K562 (cell line): ENCODE measurements around the gene CELF6. TPM values are rescaled to one million over a fixed set of nuclear protein-coding genes. Genes with fewer than 3 reads are reported as not detected.

Experiments
- BHLHE40 ChIP-seq: IDR thresholded peaks from 2 replicates; pipeline ENCODE4 v1.6.1; 2011; ENCODE audit warnings: low read length, improper control_type of control experiment
- GABPB1 ChIP-seq: sonication (generic); formaldehyde crosslinking; IDR thresholded peaks from 2 replicates; pipeline ENCODE4 v1.8.0; 2022; ENCODE audit warnings: mild to moderate bottlenecking, missing genetic modification reagents
- LCOR ChIP-seq: sonication (generic); formaldehyde crosslinking; IDR thresholded peaks from 2 replicates; pipeline ENCODE4 v1.8.0; 2022; ENCODE audit warnings: mild to moderate bottlenecking, missing genetic modification reagents
- MBD2 ChIP-seq: sonication (generic); IDR thresholded peaks from 2 replicates; pipeline ENCODE4 v1.6.1; 2016; ENCODE audit warnings: low read depth, borderline replicate concordance
- MCM7 ChIP-seq, 2 experiments: fragments of 450-650 bp; IDR thresholded peaks; 2 replicates each; pipeline ENCODE4 v1.6.1; 2016 to 2018
- MTA1 ChIP-seq: fragments of 450-650 bp; IDR thresholded peaks from 2 replicates; pipeline ENCODE4 v1.6.1; 2017; ENCODE audit warnings: borderline replicate concordance
- NFATC3 ChIP-seq: fragments of 450-650 bp; IDR thresholded peaks from 2 replicates; pipeline ENCODE4 v1.6.1; 2017; ENCODE audit warnings: mild to moderate bottlenecking
- POLR2AphosphoS5 ChIP-seq: IDR thresholded peaks from 2 replicates; pipeline ENCODE4 v1.6.1; 2011; ENCODE audit warnings: mild to moderate bottlenecking, low read depth, low read length, moderate library complexity; ENCODE audit not compliant: control insufficient read depth, insufficient read depth
- POLR2B ChIP-seq: fragments of 450-650 bp; IDR thresholded peaks from 2 replicates; pipeline ENCODE4 v1.6.1; 2018; ENCODE audit warnings: low read depth; ENCODE audit not compliant: partially characterized antibody
- PYGO2 ChIP-seq: fragments of 450-650 bp; IDR thresholded peaks from 2 replicates; pipeline ENCODE4 v1.6.1; 2016; ENCODE audit warnings: mild to moderate bottlenecking, missing genetic modification characterization, moderate library complexity, missing compliant biosample characterization
- RB1 ChIP-seq: fragments of 450-650 bp; IDR thresholded peaks from 2 replicates; pipeline ENCODE4 v1.6.1; 2017; ENCODE audit warnings: low read depth, mild to moderate bottlenecking
- RBBP5 ChIP-seq: fragments of 200-600 bp; sonication (generic); IDR thresholded peaks from 2 replicates; pipeline ENCODE4 v1.6.1; 2012; ENCODE audit warnings: borderline replicate concordance, mild to moderate bottlenecking, low read length, control low read depth, inconsistent platforms; ENCODE audit not compliant: insufficient read depth, poor library complexity, severe bottlenecking
- SIN3B ChIP-seq: fragments of 450-650 bp; IDR thresholded peaks from 2 replicates; pipeline ENCODE4 v1.6.1; 2017; ENCODE audit warnings: low read depth, mild to moderate bottlenecking, moderate library complexity
- SIX5 ChIP-seq, 2 experiments: IDR thresholded peaks; 2 replicates each; pipeline ENCODE4 v1.6.1; 2011; ENCODE audit warnings: low read length in 2 of 2, borderline replicate concordance in 1 of 2, low read depth in 1 of 2, mild to moderate bottlenecking in 1 of 2, moderate library complexity in 1 of 2; ENCODE audit not compliant: insufficient read depth in 1 of 2
- TBL1XR1 ChIP-seq, 2 experiments: IDR thresholded peaks; 2 replicates each; pipeline ENCODE4 v1.6.1; 2012; ENCODE audit warnings: improper control_type of control experiment in 2 of 2, low read length in 2 of 2, mild to moderate bottlenecking in 1 of 2
- THRAP3 ChIP-seq: fragments of 450-650 bp; IDR thresholded peaks from 2 replicates; pipeline ENCODE4 v1.6.1; 2016; ENCODE audit warnings: mild to moderate bottlenecking, inconsistent platforms, borderline replicate concordance
- TOE1 ChIP-seq, 2 experiments: fragments of 450-650 bp in 1 of 2; sonication (generic) in 1 of 2; formaldehyde crosslinking in 1 of 2; IDR thresholded peaks; 2 replicates each; pipeline versions ENCODE4 v1.7.1 to v1.8.0; 2016 to 2022; ENCODE audit warnings: borderline replicate concordance in 2 of 2, mild to moderate bottlenecking in 2 of 2, antibody characterized with exemption in 1 of 2, inconsistent platforms in 1 of 2, low read depth in 1 of 2, missing genetic modification reagents in 1 of 2, moderate library complexity in 1 of 2
- ZNF217 ChIP-seq: sonication (generic); formaldehyde crosslinking; IDR thresholded peaks from 2 replicates; pipeline ENCODE4 v1.8.0; 2022; ENCODE audit warnings: mild to moderate bottlenecking, missing genetic modification reagents
- ZNF668 ChIP-seq: fragments of 250-450 bp; sonication (Bioruptor Pico); IDR thresholded peaks from 2 replicates; pipeline ENCODE4 v1.8.0; 2022; ENCODE audit warnings: mild to moderate bottlenecking, inconsistent platforms
- polyA plus RNA-seq, 8 experiments: library from polyadenylated mRNA; depleted of rRNA in 4 of 8; stranded (reverse) in 5 of 8; unstranded in 3 of 8; fragments of >200 nt; fragmentation: Nextera tagmentation in 2 of 8; fragmentation: Illumina TruSeq in 1 of 8; extraction: Ambion mirVana in 2 of 8; extraction: Trizol in 1 of 8; gene quantifications; 2 replicates each; pipeline versions ENCODE4 v1.2.1 to v1.2.3, GENCODE V29; 2011 to 2014; ENCODE audit warnings: inconsistent platforms in 1 of 8, missing spikeins in 1 of 8
- total RNA-seq, 7 experiments: library from RNA; depleted of rRNA in 6 of 7; stranded (reverse); fragments of >200 nt in 6 of 7; fragmentation: Illumina TruSeq in 2 of 7; extraction: Trizol in 2 of 7; gene quantifications; 2 replicates each; pipeline versions ENCODE4 v1.2.1 to v1.2.3, GENCODE V29; 2011 to 2021; ENCODE audit warnings: low replicate concordance in 1 of 7
- TF ChIP-seq, protein P1 (sequence below): sonication (generic); formaldehyde crosslinking; IDR thresholded peaks from 2 replicates; pipeline ENCODE4 v1.5.0; 2020; ENCODE audit warnings: missing genetic modification reagents
- TF ChIP-seq, protein P2 (sequence below): fragments of 250-450 bp; sonication (Bioruptor Pico); IDR thresholded peaks from 2 replicates; pipeline ENCODE4 v1.8.0; 2021; ENCODE audit warnings: moderate library complexity, mild to moderate bottlenecking, inconsistent platforms
- TF ChIP-seq, protein P3 (sequence below): fragments of 450-650 bp; IDR thresholded peaks from 2 replicates; pipeline ENCODE4 v1.7.1; 2018; ENCODE audit warnings: mild to moderate bottlenecking, low read depth; ENCODE audit not compliant: partially characterized antibody

The CELF6 gene
- total and polyA plus RNA-seq, 9 of the 15 experiments (the other 6 are each of a cell fraction or from before 2014, with no cell fraction given) = 0.01 to 0.11 TPM; not detected in 7

DNA sequence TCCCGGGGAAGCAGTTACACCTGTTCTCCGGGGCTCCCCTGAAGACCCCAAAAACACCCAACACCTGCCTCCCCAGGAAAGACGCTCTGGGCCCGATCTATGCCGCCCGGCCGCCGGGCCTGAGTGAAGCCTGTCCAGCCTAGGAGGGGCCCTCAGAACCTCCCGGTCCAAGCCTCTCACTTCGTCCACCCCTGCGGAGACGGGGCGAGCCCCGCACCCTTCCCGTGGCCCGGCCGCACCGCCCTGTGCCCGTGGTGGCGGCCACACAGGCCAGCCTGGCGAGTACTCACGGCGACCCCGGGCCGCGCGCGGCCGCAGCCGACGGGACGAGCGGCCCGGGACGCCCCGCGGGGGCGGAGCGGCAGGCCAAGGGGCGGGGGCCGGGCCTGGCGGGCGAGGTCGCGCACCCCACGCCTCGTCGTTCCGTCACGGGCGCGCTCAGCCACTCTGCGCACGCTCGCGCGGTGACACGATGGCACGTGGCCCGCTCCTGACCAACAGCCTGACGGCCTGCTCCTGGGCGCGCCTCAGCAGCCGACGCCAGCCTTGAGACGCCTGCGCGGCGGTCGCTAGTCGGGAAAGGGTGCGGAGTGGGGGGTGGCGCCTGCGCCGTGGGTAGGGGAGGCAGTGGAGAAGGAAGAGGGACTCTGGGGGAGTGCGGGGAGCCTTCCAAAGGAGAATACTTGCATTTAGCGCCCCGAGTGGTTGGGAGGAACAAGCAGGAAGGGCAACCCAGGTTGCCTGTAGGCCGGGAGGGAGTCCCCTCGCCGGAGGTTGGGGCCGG, 47.6 kb downstream of the CELF6 start, which contains the start of gene PARP6 (continued):
- TF ChIP-seq ZNF217 (CRISPR knock-in tag) (no peak), SIN3B (peak; percentile 37; the same call in 1 of the 2 replicates), ZNF668 (CRISPR knock-in tag) (0 out of 2 replicates have a peak, but pooled peaks have one; percentile 18), PYGO2 (no peak), MTA1 (peak; percentile 23; the same call in 1 of the 2 replicates), RBBP5 (peak; percentile 85), POLR2B (peak; percentile 70), GABPB1 (CRISPR knock-in tag) (peak; percentile 63; the same call in 1 of the 2 replicates), LCOR (CRISPR knock-in tag) (peak; percentile 67), MBD2 (peak; percentile 51; the same call in 1 of the 2 replicates), RB1 (peak; percentile 64), BHLHE40 (peak; percentile 95), THRAP3 (no peak), TOE1 (IDR thresholded peaks at IDR 0.05; ENCODE audit: borderline replicate concordance) (peak; percentile 81; the same call in 1 of the 2 replicates), TOE1 (CRISPR knock-in tag; IDR thresholded peaks at IDR 0.05; ENCODE audit: borderline replicate concordance, low read depth) (no peak), NFATC3 (no peak), MCM7 (IDR thresholded peaks at IDR 0.05) (no peak), SIX5 (IDR thresholded peaks at IDR 0.05; ENCODE audit: borderline replicate concordance in 1 of 2, insufficient read depth in 1 of 2, low read depth in 1 of 2, low read length in 2 of 2) (0 out of 4 replicates have a peak, but pooled peaks of 1 of the 2 experiments have one; percentile 25), TBL1XR1 (IDR thresholded peaks at IDR 0.05; ENCODE audit: low read length in 2 of 2) (no peak), POLR2AphosphoS5 (peak; percentile 17; the same call in 1 of the 2 replicates)
- TF ChIP-seq, protein P1, sequence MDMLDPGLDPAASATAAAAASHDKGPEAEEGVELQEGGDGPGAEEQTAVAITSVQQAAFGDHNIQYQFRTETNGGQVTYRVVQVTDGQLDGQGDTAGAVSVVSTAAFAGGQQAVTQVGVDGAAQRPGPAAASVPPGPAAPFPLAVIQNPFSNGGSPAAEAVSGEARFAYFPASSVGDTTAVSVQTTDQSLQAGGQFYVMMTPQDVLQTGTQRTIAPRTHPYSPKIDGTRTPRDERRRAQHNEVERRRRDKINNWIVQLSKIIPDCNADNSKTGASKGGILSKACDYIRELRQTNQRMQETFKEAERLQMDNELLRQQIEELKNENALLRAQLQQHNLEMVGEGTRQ (CRISPR knock-in tag) = peak; percentile 96
- TF ChIP-seq, protein P2, sequence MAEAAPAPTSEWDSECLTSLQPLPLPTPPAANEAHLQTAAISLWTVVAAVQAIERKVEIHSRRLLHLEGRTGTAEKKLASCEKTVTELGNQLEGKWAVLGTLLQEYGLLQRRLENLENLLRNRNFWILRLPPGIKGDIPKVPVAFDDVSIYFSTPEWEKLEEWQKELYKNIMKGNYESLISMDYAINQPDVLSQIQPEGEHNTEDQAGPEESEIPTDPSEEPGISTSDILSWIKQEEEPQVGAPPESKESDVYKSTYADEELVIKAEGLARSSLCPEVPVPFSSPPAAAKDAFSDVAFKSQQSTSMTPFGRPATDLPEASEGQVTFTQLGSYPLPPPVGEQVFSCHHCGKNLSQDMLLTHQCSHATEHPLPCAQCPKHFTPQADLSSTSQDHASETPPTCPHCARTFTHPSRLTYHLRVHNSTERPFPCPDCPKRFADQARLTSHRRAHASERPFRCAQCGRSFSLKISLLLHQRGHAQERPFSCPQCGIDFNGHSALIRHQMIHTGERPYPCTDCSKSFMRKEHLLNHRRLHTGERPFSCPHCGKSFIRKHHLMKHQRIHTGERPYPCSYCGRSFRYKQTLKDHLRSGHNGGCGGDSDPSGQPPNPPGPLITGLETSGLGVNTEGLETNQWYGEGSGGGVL (CRISPR knock-in tag) = no peak
- TF ChIP-seq, protein P3, sequence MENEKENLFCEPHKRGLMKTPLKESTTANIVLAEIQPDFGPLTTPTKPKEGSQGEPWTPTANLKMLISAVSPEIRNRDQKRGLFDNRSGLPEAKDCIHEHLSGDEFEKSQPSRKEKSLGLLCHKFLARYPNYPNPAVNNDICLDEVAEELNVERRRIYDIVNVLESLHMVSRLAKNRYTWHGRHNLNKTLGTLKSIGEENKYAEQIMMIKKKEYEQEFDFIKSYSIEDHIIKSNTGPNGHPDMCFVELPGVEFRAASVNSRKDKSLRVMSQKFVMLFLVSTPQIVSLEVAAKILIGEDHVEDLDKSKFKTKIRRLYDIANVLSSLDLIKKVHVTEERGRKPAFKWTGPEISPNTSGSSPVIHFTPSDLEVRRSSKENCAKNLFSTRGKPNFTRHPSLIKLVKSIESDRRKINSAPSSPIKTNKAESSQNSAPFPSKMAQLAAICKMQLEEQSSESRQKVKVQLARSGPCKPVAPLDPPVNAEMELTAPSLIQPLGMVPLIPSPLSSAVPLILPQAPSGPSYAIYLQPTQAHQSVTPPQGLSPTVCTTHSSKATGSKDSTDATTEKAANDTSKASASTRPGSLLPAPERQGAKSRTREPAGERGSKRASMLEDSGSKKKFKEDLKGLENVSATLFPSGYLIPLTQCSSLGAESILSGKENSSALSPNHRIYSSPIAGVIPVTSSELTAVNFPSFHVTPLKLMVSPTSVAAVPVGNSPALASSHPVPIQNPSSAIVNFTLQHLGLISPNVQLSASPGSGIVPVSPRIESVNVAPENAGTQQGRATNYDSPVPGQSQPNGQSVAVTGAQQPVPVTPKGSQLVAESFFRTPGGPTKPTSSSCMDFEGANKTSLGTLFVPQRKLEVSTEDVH = peak; percentile 44
